Bronchial epithelial cell (primary cell): Measurements from ENCODE around the gene RBM20. TPM values are rescaled to one million over a fixed set of nuclear protein-coding genes. Genes with fewer than 3 reads are reported as not detected.

Experiments used
- DNase-seq: peaks from one replicate; pipeline ENCODE4 v3.0.0-alpha.2; 2010; ENCODE audit warnings: low read depth
- FAIRE-seq: peaks from 2 replicates; lab custom pipeline; 2011; peaks lifted over from hg19 to GRCh38; lab: Jason Lieb, UNC
- H3K27me3 ChIP-seq: 2 replicates; pipeline ENCODE4 v1.5.1; 2011; ENCODE audit warnings: low read length; ENCODE audit not compliant: control insufficient read depth, insufficient read depth
- H3K36me3 ChIP-seq: 2 replicates; pipeline ENCODE4 v1.5.1; 2011; ENCODE audit warnings: low read length; ENCODE audit not compliant: control insufficient read depth, insufficient read depth
- H3K4me3 ChIP-seq: 2 replicates; pipeline ENCODE4 v1.5.1; 2011; ENCODE audit warnings: mild to moderate bottlenecking, low read depth, low read length, control low read depth
- CTCF ChIP-seq: IDR thresholded peaks from 2 replicates; pipeline ENCODE4 v1.5.1; 2011; ENCODE audit warnings: mild to moderate bottlenecking, moderate library complexity, low read length, control low read depth, inconsistent platforms; ENCODE audit not compliant: insufficient read depth, severe bottlenecking
- total RNA-seq: library from RNA; depleted of rRNA; stranded (reverse); fragments of >200 nt; gene quantifications from 2 replicates; pipeline ENCODE4 v1.2.1, GENCODE V29; 2014

RBM20 gene
- total RNA-seq, 1 donor from 2014 or later: not detected

DNA sequence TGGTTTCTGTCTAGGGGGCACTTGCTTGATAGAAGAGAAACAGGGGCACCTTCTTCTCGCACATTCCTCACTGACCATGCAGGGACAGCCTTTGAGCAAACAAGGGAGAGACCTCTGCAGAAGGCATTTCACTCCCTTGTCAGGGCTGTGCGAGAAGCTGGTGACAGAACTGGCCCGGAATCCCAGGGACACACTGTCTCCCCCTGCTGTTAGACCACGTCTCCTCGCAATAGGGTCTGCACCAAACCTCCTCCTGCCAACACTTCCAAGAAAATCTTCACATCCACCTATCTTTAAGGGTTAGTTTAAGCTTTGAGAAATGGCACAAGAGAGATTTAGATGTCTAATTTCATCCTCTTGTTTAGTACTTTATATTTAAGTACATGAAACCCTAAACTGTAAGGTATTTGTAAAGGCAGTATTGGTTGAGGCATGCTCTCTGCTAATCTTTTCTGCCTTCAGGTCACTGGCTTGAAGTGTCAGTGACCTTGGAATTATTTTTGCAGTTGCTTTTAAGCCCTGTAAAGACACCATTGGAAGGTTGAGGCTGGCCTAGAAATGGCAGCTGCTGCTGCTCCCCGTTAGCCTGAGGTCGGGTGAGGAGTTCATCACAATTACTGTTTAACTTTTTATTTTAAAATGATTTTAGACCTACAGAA, 37.0 kb downstream of the RBM20 start:
- DNase-seq: peak; percentile 35
- H3K27me3 ChIP-seq: peaks cover 9% of the 10 kb centered on the region
- no peaks in the 10 kb centered on the region for H3K36me3 ChIP-seq
- FAIRE-seq: no peak
- H3K4me3 ChIP-seq: no peak overlapping the region
- peak; percentile 64 for TF ChIP-seq CTCF

- Histone ChIP-seq H3K4me3 (no peak overlapping the region), H3K27me3 (peaks cover 9% of the 10 kb centered on the region), H3K36me3 (no peaks in the 10 kb centered on the region)
- DNase-seq (no peak), FAIRE-seq (no peak)
- no peak for TF ChIP-seq CTCF
These were observed 38.2 kb downstream of the RBM20 start for GRCh38 chr10:110682348-110682747.

DNA sequence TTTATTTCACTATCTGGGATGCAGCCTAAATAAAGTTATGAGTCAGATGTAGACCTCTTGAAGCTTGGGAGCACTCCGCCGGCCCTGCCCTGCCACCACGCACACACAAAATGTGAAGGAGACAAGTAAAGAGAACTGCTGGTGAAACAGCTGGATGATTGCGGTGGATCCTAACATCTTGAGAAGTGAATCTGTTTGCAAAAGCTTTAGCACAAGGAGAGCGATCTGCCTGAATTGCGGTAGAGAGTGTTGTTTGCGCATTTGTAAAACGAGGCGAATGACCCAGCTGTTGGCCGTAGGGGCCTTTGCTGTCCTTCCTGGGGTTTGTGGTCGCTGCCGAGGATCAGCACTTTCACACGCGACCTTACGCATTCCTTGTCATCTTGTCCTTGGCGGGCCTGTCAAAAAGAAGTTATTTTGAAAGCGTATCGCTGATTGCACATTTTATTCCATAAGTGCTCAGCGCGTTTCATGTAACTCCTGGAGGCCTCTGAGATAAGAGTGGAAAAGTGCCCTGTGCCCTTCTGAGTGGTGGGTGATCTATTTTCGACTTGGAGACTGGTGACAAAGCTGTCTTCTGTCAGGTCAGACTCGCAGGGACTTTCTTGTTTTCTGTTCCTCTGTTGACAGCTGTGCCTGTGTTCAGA, 40.8 kb downstream of the RBM20 start:
- no peak for DNase-seq
- peak; percentile 55 for FAIRE-seq
- Histone ChIP-seq H3K4me3 (no peak overlapping the region), H3K36me3 (no peaks in the 10 kb centered on the region), H3K27me3 (peaks cover 9% of the 10 kb centered on the region)
- no peak for TF ChIP-seq CTCF

GRCh38 chr10:110686047-110686446, 41.9 kb downstream of the RBM20 start:
- H3K27me3 ChIP-seq: peaks cover 2% of the 10 kb centered on the region

GRCh38 chr10:110686949-110687348, 42.8 kb downstream of the RBM20 start:
- TF ChIP-seq CTCF: no peak
- FAIRE-seq (no peak), DNase-seq (no peak)
- no peak overlapping the region for H3K4me3 ChIP-seq
- no peaks in the 10 kb centered on the region for H3K36me3 ChIP-seq
- peaks cover 2% of the 10 kb centered on the region for H3K27me3 ChIP-seq

More at GRCh38 chr10:110686047-110686446, 41.9 kb downstream of the RBM20 start:
- H3K4me3 ChIP-seq: no peak overlapping the region
- DNase-seq: no peak
- no peaks in the 10 kb centered on the region for H3K36me3 ChIP-seq
- FAIRE-seq: no peak
- TF ChIP-seq CTCF: no peak

DNA sequence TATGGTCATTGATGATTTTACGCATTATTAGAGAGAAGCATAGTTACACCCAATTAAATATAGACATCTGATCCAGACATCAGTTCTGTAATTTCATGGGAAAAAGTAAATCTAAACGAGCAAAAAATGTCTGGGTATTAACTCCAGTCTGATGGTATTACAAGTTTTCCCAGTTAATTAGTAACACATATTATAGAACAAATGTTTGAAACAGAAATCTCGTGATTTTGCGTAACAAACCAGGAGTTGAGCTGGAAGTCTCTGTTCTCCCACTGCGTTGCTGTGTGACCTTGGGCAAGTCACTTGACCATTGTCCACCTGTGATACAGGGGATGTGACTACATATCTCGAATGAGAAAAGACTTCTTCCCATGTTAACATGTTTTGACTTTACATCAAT, 43.3 kb downstream of the RBM20 start:
- Histone ChIP-seq H3K27me3 (peaks cover 2% of the 10 kb centered on the region), H3K4me3 (no peak overlapping the region), H3K36me3 (no peaks in the 10 kb centered on the region)
- DNase-seq (no peak), FAIRE-seq (no peak)
- no peak for TF ChIP-seq CTCF
